SH-SY5Y (cell line): ENCODE data around the gene GREM1.

ENCODE experiments used
- GATA2 ChIP-seq: IDR thresholded peaks from 2 replicates; pipeline ENCODE4 v1.6.1; 2011; ENCODE audit warnings: mild to moderate bottlenecking, low read depth, low read length
- GATA3 ChIP-seq: IDR thresholded peaks from 2 replicates; pipeline ENCODE4 v1.6.1; 2011; ENCODE audit warnings: low read depth, mild to moderate bottlenecking, low read length, moderate library complexity

DNA sequence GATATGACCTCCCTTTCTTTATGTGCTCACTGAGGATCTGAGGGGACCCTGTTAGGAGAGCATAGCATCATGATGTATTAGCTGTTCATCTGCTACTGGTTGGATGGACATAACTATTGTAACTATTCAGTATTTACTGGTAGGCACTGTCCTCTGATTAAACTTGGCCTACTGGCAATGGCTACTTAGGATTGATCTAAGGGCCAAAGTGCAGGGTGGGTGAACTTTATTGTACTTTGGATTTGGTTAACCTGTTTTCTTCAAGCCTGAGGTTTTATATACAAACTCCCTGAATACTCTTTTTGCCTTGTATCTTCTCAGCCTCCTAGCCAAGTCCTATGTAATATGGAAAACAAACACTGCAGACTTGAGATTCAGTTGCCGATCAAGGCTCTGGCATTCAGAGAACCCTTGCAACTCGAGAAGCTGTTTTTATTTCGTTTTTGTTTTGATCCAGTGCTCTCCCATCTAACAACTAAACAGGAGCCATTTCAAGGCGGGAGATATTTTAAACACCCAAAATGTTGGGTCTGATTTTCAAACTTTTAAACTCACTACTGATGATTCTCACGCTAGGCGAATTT is 14.9 kb downstream of the GREM1 start:
- TF ChIP-seq GATA3 (no peak), GATA2 (no peak)
